GM12878 (cell line): Measurements from ENCODE around the gene ADCY2.

Source experiments
- BCL11A ChIP-seq: IDR thresholded peaks from 2 replicates; pipeline ENCODE4 v1.6.1; 2011; ENCODE audit warnings: low read depth, low read length
- CREM ChIP-seq: IDR thresholded peaks from 2 replicates; pipeline ENCODE4 v1.6.1; 2014; ENCODE audit warnings: antibody characterized with exemption, low read depth
- MXI1 ChIP-seq: fragments of 150-350 bp; IDR thresholded peaks from 2 replicates; pipeline ENCODE4 v1.6.1; 2011; ENCODE audit warnings: low read depth, mild to moderate bottlenecking, inconsistent platforms, low read length, improper control_type of control experiment
- NFXL1 ChIP-seq: fragments of 450-650 bp; IDR thresholded peaks from 2 replicates; pipeline ENCODE4 v1.6.1; 2017; ENCODE audit warnings: antibody characterized with exemption, mild to moderate bottlenecking, borderline replicate concordance
- NRF1 ChIP-seq: conservative IDR thresholded peaks from 2 replicates; pipeline ENCODE4 v1.6.1; 2011; ENCODE audit warnings: mild to moderate bottlenecking, low read depth, low read length, improper control_type of control experiment
- RFX5 ChIP-seq: IDR thresholded peaks from 2 replicates; pipeline ENCODE4 v1.6.1; 2011; ENCODE audit warnings: low read depth, low read length, improper control_type of control experiment
- ZNF207 ChIP-seq: fragments of 450-650 bp; IDR thresholded peaks from 2 replicates; pipeline ENCODE4 v1.6.1; 2014; ENCODE audit warnings: antibody characterized with exemption, mild to moderate bottlenecking, borderline replicate concordance
- TF ChIP-seq, protein P1 (sequence below), 3 experiments: IDR thresholded peaks in 2 of 3; conservative IDR thresholded peaks in 1 of 3; 2 replicates each; pipeline ENCODE4 v1.5.1; 2011; ENCODE audit warnings: low read depth in 3 of 3, low read length in 3 of 3, mild to moderate bottlenecking in 3 of 3, control low read depth in 2 of 3, moderate library complexity in 2 of 3, inconsistent platforms in 1 of 3, mixed read lengths in 1 of 3; ENCODE audit not compliant: control insufficient read depth in 2 of 3, insufficient read depth in 1 of 3; ENCODE audit errors: extremely low read depth in 1 of 3

- TF ChIP-seq NFXL1, result no peak
- TF ChIP-seq, protein P1, sequence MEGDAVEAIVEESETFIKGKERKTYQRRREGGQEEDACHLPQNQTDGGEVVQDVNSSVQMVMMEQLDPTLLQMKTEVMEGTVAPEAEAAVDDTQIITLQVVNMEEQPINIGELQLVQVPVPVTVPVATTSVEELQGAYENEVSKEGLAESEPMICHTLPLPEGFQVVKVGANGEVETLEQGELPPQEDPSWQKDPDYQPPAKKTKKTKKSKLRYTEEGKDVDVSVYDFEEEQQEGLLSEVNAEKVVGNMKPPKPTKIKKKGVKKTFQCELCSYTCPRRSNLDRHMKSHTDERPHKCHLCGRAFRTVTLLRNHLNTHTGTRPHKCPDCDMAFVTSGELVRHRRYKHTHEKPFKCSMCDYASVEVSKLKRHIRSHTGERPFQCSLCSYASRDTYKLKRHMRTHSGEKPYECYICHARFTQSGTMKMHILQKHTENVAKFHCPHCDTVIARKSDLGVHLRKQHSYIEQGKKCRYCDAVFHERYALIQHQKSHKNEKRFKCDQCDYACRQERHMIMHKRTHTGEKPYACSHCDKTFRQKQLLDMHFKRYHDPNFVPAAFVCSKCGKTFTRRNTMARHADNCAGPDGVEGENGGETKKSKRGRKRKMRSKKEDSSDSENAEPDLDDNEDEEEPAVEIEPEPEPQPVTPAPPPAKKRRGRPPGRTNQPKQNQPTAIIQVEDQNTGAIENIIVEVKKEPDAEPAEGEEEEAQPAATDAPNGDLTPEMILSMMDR (IDR thresholded peaks at IDR 0.05 in 2 of 3, conservative IDR thresholded peaks at IDR 0.05 in 1 of 3; ENCODE audit: control insufficient read depth in 2 of 3, extremely low read depth in 1 of 3, insufficient read depth in 1 of 3, low read depth in 3 of 3, low read length in 3 of 3), result no peak
- TF ChIP-seq NRF1, result no peak
- TF ChIP-seq MXI1, result no peak
- no peak for TF ChIP-seq ZNF207
- TF ChIP-seq BCL11A, result no peak
- TF ChIP-seq RFX5, result no peak
- no peak for TF ChIP-seq CREM
Observed at GRCh38 chr5:7650755-7651154, 254.8 kb downstream of the ADCY2 start.
